OCI-LY7 (cell line): ENCODE measurements around the gene FBF1. TPM values are rescaled to one million over a fixed set of nuclear protein-coding genes. Genes with fewer than 3 reads are reported as not detected.

Source experiments
- BruUV-seq: library from RNA; stranded (reverse); fragments of 400-500 nt; replicated peaks from 2 replicates; lab custom pipeline; 2021; lab: Mats Ljungman, UMichigan
- CTCF ChIA-PET: fragments of 300-600 bp; sonication (Branson Sonifier 250); formaldehyde crosslinking; loops from one replicate; lab custom pipeline; 2022; ENCODE audit warnings: antibody characterized with exemption; ENCODE audit not compliant: unreplicated experiment; lab: Charles Lee
- POLR2A ChIA-PET: fragments of 300-600 bp; sonication (Branson Sonifier 250); formaldehyde crosslinking; loops from one replicate; lab custom pipeline; 2022; ENCODE audit warnings: antibody characterized with exemption; lab: Charles Lee
- DNase-seq: peaks from one replicate; pipeline ENCODE4 v3.0.0-alpha.2; 2015; ENCODE audit warnings: low spot score
- H2AFZ ChIP-seq: fragments of 200-600 bp; sonication (generic), shearing (Covaris generic); 2 replicates; pipeline ENCODE4 v1.6.1; 2014; ENCODE audit warnings: mild to moderate bottlenecking, antibody characterized with exemption, low read length, moderate library complexity
- H3K27ac ChIP-seq: fragments of 200-600 bp; sonication (generic); 2 replicates; pipeline ENCODE4 v1.5.1; 2014; ENCODE audit warnings: mixed run types, low read depth, mild to moderate bottlenecking, moderate library complexity, low read length, inconsistent platforms; ENCODE audit not compliant: poor library complexity, severe bottlenecking
- H3K36me3 ChIP-seq: fragments of 200-600 bp; sonication (generic); 2 replicates; pipeline ENCODE4 v1.6.1; 2014; ENCODE audit warnings: mild to moderate bottlenecking, antibody characterized with exemption, low read length, moderate library complexity, mixed read lengths; ENCODE audit not compliant: insufficient read depth
- H3K4me1 ChIP-seq: fragments of 200-600 bp; sonication (generic); 2 replicates; pipeline ENCODE4 v1.5.1; 2014; ENCODE audit warnings: mild to moderate bottlenecking, low read length; ENCODE audit not compliant: insufficient read depth, poor library complexity, severe bottlenecking
- H3K4me2 ChIP-seq: fragments of 200-600 bp; sonication (generic); 2 replicates; pipeline ENCODE4 v1.6.1; 2014; ENCODE audit warnings: mild to moderate bottlenecking, low read length
- H3K4me3 ChIP-seq: fragments of 200-600 bp; sonication (generic); 2 replicates; pipeline ENCODE4 v1.5.1; 2014; ENCODE audit warnings: mild to moderate bottlenecking, low read depth, low read length; ENCODE audit not compliant: poor library complexity, severe bottlenecking
- H3K79me2 ChIP-seq: fragments of 200-600 bp; sonication (generic); 2 replicates; pipeline ENCODE4 v1.6.1; 2016; ENCODE audit warnings: low read depth, mild to moderate bottlenecking, low read length, moderate library complexity, mixed read lengths; ENCODE audit not compliant: insufficient read depth
- H3K9me2 ChIP-seq: fragments of 200-600 bp; sonication (generic); 2 replicates; pipeline ENCODE4 v1.6.1; 2016; ENCODE audit warnings: mild to moderate bottlenecking, low read length, mixed read lengths; ENCODE audit not compliant: insufficient read depth
- H3K9me3 ChIP-seq: fragments of 200-600 bp; sonication (generic); 2 replicates; pipeline ENCODE4 v1.6.1; 2014; ENCODE audit warnings: mild to moderate bottlenecking, mixed run types, low read length, mixed read lengths
- H4K20me1 ChIP-seq: fragments of 200-600 bp; sonication (generic); 2 replicates; pipeline ENCODE4 v1.6.1; 2014; ENCODE audit warnings: mild to moderate bottlenecking, antibody characterized with exemption, low read length, moderate library complexity, mixed read lengths; ENCODE audit not compliant: insufficient read depth
- EZH2phosphoT487 ChIP-seq: fragments of 200-600 bp; sonication (generic); IDR thresholded peaks from 2 replicates; pipeline ENCODE4 v1.6.1; 2018; ENCODE audit warnings: low read depth, borderline replicate concordance, mild to moderate bottlenecking, mixed run types, antibody characterized with exemption, low read length, moderate library complexity, mixed read lengths
- intact Hi-C: fragments of 100-400 bp; cut with micrococcal nuclease; formaldehyde crosslinking; loops from one replicate; pipeline ENCODE4 v1.10.0; 2022; ENCODE audit not compliant: unreplicated experiment
- total RNA-seq, 2 experiments: library from RNA; depleted of rRNA in 1 of 2; stranded (reverse); fragments of >200 nt in 1 of 2; shearing (Covaris generic) in 1 of 2; gene quantifications; 2 replicates each; pipeline ENCODE4 v1.2.3, GENCODE V29; 2014 to 2022
- TF ChIP-seq, protein P1 (sequence below): fragments of 200-600 bp; sonication (generic); conservative IDR thresholded peaks from 2 replicates; pipeline ENCODE4 v1.5.1; 2014; ENCODE audit warnings: mild to moderate bottlenecking, antibody characterized with exemption, low read length, moderate library complexity, mixed read lengths

The FBF1 gene
- total RNA-seq, 2 experiments from 2014 or later: 34.6 to 47.9 TPM

DNA sequence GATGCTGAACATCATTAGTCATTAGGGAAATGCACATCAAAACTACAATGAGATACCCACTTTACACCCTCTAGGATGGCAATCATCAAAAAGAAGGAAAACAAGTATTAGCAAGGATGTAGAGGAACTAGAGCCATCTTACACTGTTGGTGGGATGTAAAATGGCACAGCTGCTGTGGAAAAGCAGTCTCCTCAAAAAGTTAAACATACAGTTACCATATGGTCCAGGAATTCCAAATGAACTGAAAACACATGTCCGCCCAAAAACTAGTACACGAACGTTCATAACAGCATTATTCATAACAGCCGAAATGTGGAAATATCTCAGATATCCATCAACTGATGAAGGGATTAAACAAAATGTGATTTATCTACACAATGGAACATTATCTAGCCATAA is 7.0 kb downstream of the FBF1 start:
- ChIA-PET POLR2A (interaction anchor here (0.7 to 1.2 kb wide), 2 partner anchors 24 to 477 kb away, joined by 3 read pairs; partner anchors contain the start of gene TMEM94), CTCF (no interaction called here)
- intact Hi-C loops: no loop called here
- no peak for DNase-seq
- TF ChIP-seq EZH2phosphoT487: no peak
- TF ChIP-seq, protein P1, sequence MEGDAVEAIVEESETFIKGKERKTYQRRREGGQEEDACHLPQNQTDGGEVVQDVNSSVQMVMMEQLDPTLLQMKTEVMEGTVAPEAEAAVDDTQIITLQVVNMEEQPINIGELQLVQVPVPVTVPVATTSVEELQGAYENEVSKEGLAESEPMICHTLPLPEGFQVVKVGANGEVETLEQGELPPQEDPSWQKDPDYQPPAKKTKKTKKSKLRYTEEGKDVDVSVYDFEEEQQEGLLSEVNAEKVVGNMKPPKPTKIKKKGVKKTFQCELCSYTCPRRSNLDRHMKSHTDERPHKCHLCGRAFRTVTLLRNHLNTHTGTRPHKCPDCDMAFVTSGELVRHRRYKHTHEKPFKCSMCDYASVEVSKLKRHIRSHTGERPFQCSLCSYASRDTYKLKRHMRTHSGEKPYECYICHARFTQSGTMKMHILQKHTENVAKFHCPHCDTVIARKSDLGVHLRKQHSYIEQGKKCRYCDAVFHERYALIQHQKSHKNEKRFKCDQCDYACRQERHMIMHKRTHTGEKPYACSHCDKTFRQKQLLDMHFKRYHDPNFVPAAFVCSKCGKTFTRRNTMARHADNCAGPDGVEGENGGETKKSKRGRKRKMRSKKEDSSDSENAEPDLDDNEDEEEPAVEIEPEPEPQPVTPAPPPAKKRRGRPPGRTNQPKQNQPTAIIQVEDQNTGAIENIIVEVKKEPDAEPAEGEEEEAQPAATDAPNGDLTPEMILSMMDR: no peak
- H3K9me2 ChIP-seq: no peaks in the 10 kb centered on the region
- H3K79me2 ChIP-seq: no peaks in the 10 kb centered on the region
- H3K9me3 ChIP-seq: no peaks in the 10 kb centered on the region
- H3K4me2 ChIP-seq: no peak overlapping the region
- H4K20me1 ChIP-seq: no peaks in the 10 kb centered on the region
- H3K27ac ChIP-seq: no peak overlapping the region
- BruUV-seq: no TSS peak
- H2AFZ ChIP-seq: no peak overlapping the region
- H3K36me3 ChIP-seq: no peaks in the 10 kb centered on the region; the same call in 1 of the 2 replicates
- H3K4me1 ChIP-seq: no peaks in the 10 kb centered on the region
- no peak overlapping the region for H3K4me3 ChIP-seq

DNA sequence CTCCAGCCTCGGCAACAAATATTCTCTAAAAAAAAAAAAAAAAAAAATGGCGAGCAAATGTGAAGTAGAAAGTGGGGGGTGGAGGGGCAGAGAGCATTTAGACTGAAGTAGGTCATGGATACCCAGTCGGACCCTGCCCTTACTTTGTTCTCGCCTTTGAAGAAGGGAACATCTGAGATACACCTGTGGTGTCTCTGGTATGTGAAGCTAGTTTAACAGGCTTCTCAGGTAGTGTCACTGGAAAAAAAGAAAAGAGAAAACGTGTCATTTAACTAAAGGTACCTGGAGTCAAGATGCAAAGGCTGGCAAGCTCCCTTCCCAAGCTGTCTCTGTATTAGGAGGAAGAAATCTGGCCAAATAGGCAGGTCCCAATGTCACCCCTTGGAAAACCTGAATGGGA is 8.0 kb downstream of the FBF1 start:
- H3K79me2 ChIP-seq: no peaks in the 10 kb centered on the region
- BruUV-seq: no TSS peak

DNA sequence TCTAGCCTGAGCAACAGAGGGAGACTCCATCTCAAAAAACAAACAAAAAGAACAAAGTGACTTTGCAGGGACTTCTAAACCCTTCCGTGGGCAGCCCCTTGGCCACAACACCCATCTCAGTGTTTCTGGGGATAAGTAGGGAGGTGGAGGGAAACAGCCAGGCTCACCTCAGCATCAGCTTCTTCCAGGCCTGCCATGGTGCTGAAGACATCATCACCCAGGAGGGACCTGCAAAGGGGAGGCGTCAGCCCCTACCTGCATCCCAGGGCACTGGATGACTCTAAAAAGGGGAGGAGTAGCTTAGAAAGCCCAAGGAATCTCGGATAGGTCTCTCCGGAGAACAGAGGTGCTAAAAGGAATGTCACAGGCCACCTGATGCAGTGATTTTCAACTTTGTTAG is 9.8 kb downstream of the FBF1 start:
- Histone ChIP-seq H3K27ac (no peak overlapping the region), H3K4me1 (no peaks in the 10 kb centered on the region), H3K36me3 (no peaks in the 10 kb centered on the region; the same call in 1 of the 2 replicates), H2AFZ (no peak overlapping the region), H3K9me3 (no peaks in the 10 kb centered on the region), H4K20me1 (no peaks in the 10 kb centered on the region), H3K79me2 (no peaks in the 10 kb centered on the region), H3K4me2 (no peak overlapping the region), H3K4me3 (no peak overlapping the region), H3K9me2 (no peaks in the 10 kb centered on the region)
- TF ChIP-seq, protein P1: no peak
- no peak for TF ChIP-seq EZH2phosphoT487
- POLR2A ChIA-PET: interaction anchor here (0.7 to 1.3 kb wide), 2 partner anchors 10 to 53 kb away, joined by 3 to 4 read pairs; partner anchors contain the start of gene FBF1
- intact Hi-C loops: no loop called here
- no peak for DNase-seq
- CTCF ChIA-PET: no interaction called here
- BruUV-seq: no TSS peak

More for the DNA sequence above, 8.0 kb downstream of the FBF1 start:
- no peak overlapping the region for H2AFZ ChIP-seq
- TF ChIP-seq EZH2phosphoT487: no peak
- TF ChIP-seq, protein P1: no peak
- intact Hi-C loops: no loop called here
- ChIA-PET POLR2A (interaction anchor here (0.5 to 0.9 kb wide), 4 partner anchors 12 to 378 kb away, joined by 3 to 6 read pairs (median 4); no protein-coding TSS in a partner anchor), CTCF (no interaction called here)
- H3K4me3 ChIP-seq: no peak overlapping the region
- H3K9me3 ChIP-seq: no peaks in the 10 kb centered on the region
- no peak for DNase-seq
- H4K20me1 ChIP-seq: no peaks in the 10 kb centered on the region
- no peak overlapping the region for H3K27ac ChIP-seq
- no peaks in the 10 kb centered on the region for H3K4me1 ChIP-seq
- H3K36me3 ChIP-seq: no peaks in the 10 kb centered on the region; the same call in 1 of the 2 replicates
- no peaks in the 10 kb centered on the region for H3K9me2 ChIP-seq
- no peak overlapping the region for H3K4me2 ChIP-seq
